ENCODE measurements around the gene PTPRB. TPM values are rescaled to one million over a fixed set of nuclear protein-coding genes. Genes with fewer than 3 reads are reported as not detected.
"Not testable (repeated sequence)": the region's sequence is repeated elsewhere in the genome, so short reads cannot be mapped to it uniquely, and the experiment has no call there.

PTPRB gene
- total and polyA plus RNA-seq, 5 experiments from 2014 or later: not detected

- H3K9me3 Mint-ChIP-seq: no peaks in the 10 kb centered on the region
- POLR2A ChIA-PET: no interaction called here
- ATAC-seq (no peak), DNase-seq (no peak)
- no peak overlapping the region for H3K27ac Mint-ChIP-seq
- peaks cover 6 to 45% (median 13%) of the 10 kb centered on the region in 5 donors for H3K27me3 Mint-ChIP-seq
- no peaks in the 10 kb centered on the region for H3K36me3 Mint-ChIP-seq
- H3K4me3 Mint-ChIP-seq: no peak overlapping the region
- H3K4me1 Mint-ChIP-seq: no peaks in the 10 kb centered on the region
These were observed 87.7 kb downstream of the PTPRB start for GRCh38 chr12:70549340-70550179.

GRCh38 chr12:70543444-70543843 lies 93.8 kb downstream of the PTPRB start:
- H3K4me1 Mint-ChIP-seq: no peaks in the 10 kb centered on the region
- H3K27me3 Mint-ChIP-seq: peaks cover 8 to 26% (median 11%) of the 10 kb centered on the region in 5 donors
- no peaks in the 10 kb centered on the region for H3K9me3 Mint-ChIP-seq
- POLR2A ChIA-PET: no interaction called here
- no peaks in the 10 kb centered on the region for H3K36me3 Mint-ChIP-seq
- no peak overlapping the region for H3K4me3 Mint-ChIP-seq
- DNase-seq: no peak
- no peak for ATAC-seq
- H3K27ac Mint-ChIP-seq: no peak overlapping the region

- no peaks in the 10 kb centered on the region for H3K9me3 Mint-ChIP-seq
- H3K36me3 Mint-ChIP-seq: no peaks in the 10 kb centered on the region
- H3K27ac Mint-ChIP-seq: no peak overlapping the region
- no peak overlapping the region for H3K4me3 Mint-ChIP-seq
- DNase-seq (no peak), ATAC-seq (no peak)
- H3K27me3 Mint-ChIP-seq: peaks cover 6 to 17% (median 12%) of the 10 kb centered on the region in 5 donors
- no peaks in the 10 kb centered on the region for H3K4me1 Mint-ChIP-seq
- POLR2A ChIA-PET: interaction anchor here (0.5 kb wide), 1 partner anchor 15 kb away, joined by 3 read pairs; no protein-coding TSS in a partner anchor
These were observed 96.2 kb downstream of the PTPRB start for GRCh38 chr12:70540996-70541395.

- Mint-ChIP-seq H3K27me3 (peaks cover 0 to 14% (median 4%) of the 10 kb centered on the region in 5 donors), H3K36me3 (no peaks in the 10 kb centered on the region), H3K27ac (no peak overlapping the region), H3K9me3 (peaks cover 0 to 2% (median 0%) of the 10 kb centered on the region in 9 donors), H3K4me3 (no peak overlapping the region), H3K4me1 (no peaks in the 10 kb centered on the region)
- ATAC-seq: no peak
- POLR2A ChIA-PET: no interaction called here
- DNase-seq: no peak
These were observed 100.6 kb downstream of the PTPRB start for GRCh38 chr12:70536650-70537049.

- POLR2A ChIA-PET: no interaction called here
- no peak for ATAC-seq
- Mint-ChIP-seq H3K4me3 (no peak overlapping the region), H3K27ac (no peak overlapping the region), H3K27me3 (peaks cover 0 to 14% (median 4%) of the 10 kb centered on the region in 5 donors), H3K36me3 (no peaks in the 10 kb centered on the region), H3K9me3 (peaks cover 0 to 2% (median 0%) of the 10 kb centered on the region in 9 donors), H3K4me1 (no peaks in the 10 kb centered on the region)
- DNase-seq: no peak
These were observed 101.3 kb downstream of the PTPRB start for GRCh38 chr12:70535896-70536374.

- H3K36me3 Mint-ChIP-seq: no peaks in the 10 kb centered on the region
- H3K4me1 Mint-ChIP-seq: no peaks in the 10 kb centered on the region
- ATAC-seq (no peak), DNase-seq (no peak)
- H3K4me3 Mint-ChIP-seq: no peak overlapping the region
- H3K27me3 Mint-ChIP-seq: peaks cover 0 to 14% (median 3%) of the 10 kb centered on the region in 5 donors
- H3K9me3 Mint-ChIP-seq: peaks cover 0 to 2% (median 0%) of the 10 kb centered on the region in 9 donors
- H3K27ac Mint-ChIP-seq: no peak overlapping the region
- POLR2A ChIA-PET: no interaction called here
These were observed 102.8 kb downstream of the PTPRB start for GRCh38 chr12:70534466-70534865.

- Mint-ChIP-seq H3K27ac (no peak overlapping the region), H3K27me3 (peaks cover 3 to 13% (median 9%) of the 10 kb centered on the region in 5 donors), H3K4me1 (no peaks in the 10 kb centered on the region), H3K9me3 (peaks cover 0 to 2% (median 0%) of the 10 kb centered on the region in 9 donors), H3K36me3 (no peaks in the 10 kb centered on the region), H3K4me3 (no peak overlapping the region)
- DNase-seq: no peak
- no peak for ATAC-seq
- POLR2A ChIA-PET: no interaction called here
These were observed 107.6 kb downstream of the PTPRB start for GRCh38 chr12:70529647-70530046.

- Mint-ChIP-seq H3K9me3 (peaks cover 0 to 12% (median 0%) of the 10 kb centered on the region in 9 donors), H3K4me3 (no peak overlapping the region), H3K36me3 (no peaks in the 10 kb centered on the region), H3K27me3 (peaks cover 0 to 8% (median 4%) of the 10 kb centered on the region in 5 donors), H3K4me1 (no peaks in the 10 kb centered on the region), H3K27ac (no peak overlapping the region)
- ATAC-seq: no peak
- POLR2A ChIA-PET: no interaction called here
- DNase-seq: no peak
These were observed 116.4 kb downstream of the PTPRB start for GRCh38 chr12:70520847-70521246.

GRCh38 chr12:70513426-70513825 lies 123.8 kb downstream of the PTPRB start:
- POLR2A ChIA-PET: no interaction called here
- DNase-seq (no peak), ATAC-seq (no peak)
- Mint-ChIP-seq H3K4me1 (no peaks in the 10 kb centered on the region), H3K9me3 (peaks cover 0 to 11% (median 0%) of the 10 kb centered on the region in 9 donors), H3K4me3 (no peak overlapping the region), H3K27me3 (peaks cover 0 to 20% (median 3%) of the 10 kb centered on the region in 5 donors), H3K36me3 (no peaks in the 10 kb centered on the region), H3K27ac (no peak overlapping the region)

- Mint-ChIP-seq H3K36me3 (peaks cover 0 to 6% (median 0%) of the 10 kb centered on the region in 3 donors), H3K4me3 (no peak overlapping the region), H3K27me3 (peaks cover 0 to 24% (median 10%) of the 10 kb centered on the region in 5 donors), H3K27ac (no peak overlapping the region), H3K9me3 (peaks cover 0 to 22% (median 0%) of the 10 kb centered on the region in 9 donors), H3K4me1 (no peaks in the 10 kb centered on the region)
- no peak for DNase-seq
- POLR2A ChIA-PET: no interaction called here
- no peak for ATAC-seq
These were observed 129.1 kb downstream of the PTPRB start for GRCh38 chr12:70508178-70508577.

- POLR2A ChIA-PET: no interaction called here
- no peaks in the 10 kb centered on the region for H3K4me1 Mint-ChIP-seq
- H3K36me3 Mint-ChIP-seq: peaks cover 0 to 6% (median 0%) of the 10 kb centered on the region in 3 donors
- no peak overlapping the region for H3K4me3 Mint-ChIP-seq
- peaks cover 0 to 22% (median under 1%) of the 10 kb centered on the region in 9 donors for H3K9me3 Mint-ChIP-seq
- ATAC-seq: no peak
- peaks cover 2 to 24% (median 9%) of the 10 kb centered on the region in 5 donors for H3K27me3 Mint-ChIP-seq
- no peak overlapping the region for H3K27ac Mint-ChIP-seq
- DNase-seq: no peak
These were observed 129.8 kb downstream of the PTPRB start for GRCh38 chr12:70507442-70507841.

GRCh38 chr12:70497508-70497907 lies 139.7 kb downstream of the PTPRB start:
- H3K4me1 Mint-ChIP-seq: peaks cover 0 to 5% (median 0%) of the 10 kb centered on the region in 4 donors
- DNase-seq (no peak), ATAC-seq (no peak)
- POLR2A ChIA-PET: no interaction called here
- peaks cover 0 to 5% (median 0%) of the 10 kb centered on the region in 3 donors for H3K36me3 Mint-ChIP-seq
- no peak overlapping the region for H3K4me3 Mint-ChIP-seq
- H3K27me3 Mint-ChIP-seq: peaks cover 0 to 17% (median 4%) of the 10 kb centered on the region in 5 donors
- H3K9me3 Mint-ChIP-seq: peaks cover 4 to 20% (median 16%) of the 10 kb centered on the region in 9 donors
- no peak overlapping the region for H3K27ac Mint-ChIP-seq

GRCh38 chr12:70492904-70493303 lies 144.3 kb downstream of the PTPRB start:
- DNase-seq, H3K27ac Mint-ChIP-seq, H3K36me3 Mint-ChIP-seq, POLR2A ChIA-PET, H3K4me3 Mint-ChIP-seq, H3K4me1 Mint-ChIP-seq, ATAC-seq: not testable (repeated sequence)
- Mint-ChIP-seq H3K9me3 (peaks cover 0 to 38% (median 9%) of the 10 kb centered on the region in 9 donors), H3K27me3 (peaks cover 0 to 17% (median 4%) of the 10 kb centered on the region in 5 donors)

Data from naive thymus-derived CD8-positive, alpha-beta T cell (primary cell).